H1 (cell line): ENCODE data around the gene RNASE12. TPM values are rescaled to one million over a fixed set of nuclear protein-coding genes. Genes with fewer than 3 reads are reported as not detected.

Source experiments
- BACH1 ChIP-seq: IDR thresholded peaks from 2 replicates; pipeline ENCODE4 v1.6.1; 2012; ENCODE audit warnings: low read length, improper control_type of control experiment
- POU5F1 ChIP-seq: IDR thresholded peaks from 2 replicates; pipeline ENCODE4 v1.6.1; 2011; ENCODE audit warnings: low read depth, mild to moderate bottlenecking, low read length, moderate library complexity
- TCF12 ChIP-seq: IDR thresholded peaks from 2 replicates; pipeline ENCODE4 v1.6.1; 2011; ENCODE audit warnings: low read depth, mild to moderate bottlenecking, low read length
- USF2 ChIP-seq: IDR thresholded peaks from 2 replicates; pipeline ENCODE4 v1.6.1; 2011; ENCODE audit warnings: low read length, improper control_type of control experiment
- polyA plus RNA-seq, 7 experiments: library from polyadenylated mRNA; depleted of rRNA in 3 of 7; stranded (reverse) in 5 of 7; unstranded in 2 of 7; fragments of >200 nt in 5 of 7; fragments of 200-250 nt in 2 of 7; gene quantifications; 1 replicate in 5 of 7; 2 replicates in 1 of 7; 4 replicates in 1 of 7; pipeline versions ENCODE4 v1.2.1 to v1.2.3, GENCODE V29; 2011 to 2013; ENCODE audit warnings: missing spikeins in 2 of 7, mixed read lengths in 2 of 7
- total RNA-seq: library from RNA; stranded (reverse); fragmentation: NEBNext Ultra II Directional; extraction: Animal tissue kit (Norgen Biotek cat#: 25700); gene quantifications from 2 replicates; pipeline ENCODE4 v1.2.1, GENCODE V29; 2021

Gene RNASE12
- total and polyA plus RNA-seq, 2 of the 8 experiments (the other 6 are each of a cell fraction or from before 2014, with no cell fraction given), result not detected

GRCh38 chr14:20630340-20631022, 39.3 kb upstream of the RNASE12 start (continued):
- TF ChIP-seq USF2, result no peak
- TF ChIP-seq TCF12, result 0 out of 2 replicates have a peak, but pooled peaks have one; percentile 31
- TF ChIP-seq BACH1, result no peak
- peak; percentile 47; the same call in 1 of the 2 replicates for TF ChIP-seq POU5F1
- TF ChIP-seq, all 59 proteins: peak for 8
